HG03565 (cell line): ENCODE measurements around the gene RAB1A.
"Not testable (repeated sequence)": the region's sequence is repeated elsewhere in the genome, so short reads cannot be mapped to it uniquely, and the experiment has no call there.

Source experiments
- ATAC-seq: cut with Tn5 transposase; IDR thresholded peaks from one replicate; pipeline ENCODE4 v1.9.1; 2021; ENCODE audit warnings: mild to moderate bottlenecking, moderate library complexity; ENCODE audit not compliant: unreplicated experiment

The RAB1A gene

GRCh38 chr2:65129826-65130663, at the start of gene RAB1A:
RAB1A (minus strand) TSS chr2:65130106; CDS start chr2:65129915, 191 bp downstream.
- ATAC-seq, result peak; percentile 98

- ATAC-seq, result no peak
These were observed 48.0 kb upstream of the RAB1A start for GRCh38 chr2:65177751-65178442.

- no peak for ATAC-seq
These were observed 46.1 kb upstream of the RAB1A start for GRCh38 chr2:65175894-65176530.

GRCh38 chr2:65174031-65174430, 44.1 kb upstream of the RAB1A start:
- ATAC-seq, result not testable (repeated sequence)

GRCh38 chr2:65172994-65173790, 43.3 kb upstream of the RAB1A start:
- no peak for ATAC-seq

- ATAC-seq, result not testable (repeated sequence)
These were observed 40.9 kb upstream of the RAB1A start for GRCh38 chr2:65170611-65171477.

GRCh38 chr2:65169760-65170136, 39.8 kb upstream of the RAB1A start:
- ATAC-seq, result no peak

- ATAC-seq, result no peak
These were observed 35.7 kb upstream of the RAB1A start for GRCh38 chr2:65165558-65165957.

- no peak for ATAC-seq
These were observed 34.6 kb upstream of the RAB1A start for GRCh38 chr2:65164426-65164891.

GRCh38 chr2:65161551-65162100, 31.7 kb upstream of the RAB1A start:
- no peak for ATAC-seq

GRCh38 chr2:65159906-65160305, 30.0 kb upstream of the RAB1A start:
- no peak for ATAC-seq

- ATAC-seq, result no peak
These were observed 29.4 kb upstream of the RAB1A start for GRCh38 chr2:65159261-65159660.

- no peak for ATAC-seq
These were observed 28.7 kb upstream of the RAB1A start for GRCh38 chr2:65158557-65158956.

- not testable (repeated sequence) for ATAC-seq
These were observed 27.9 kb upstream of the RAB1A start for GRCh38 chr2:65157856-65158255.

GRCh38 chr2:65156041-65156440, 26.1 kb upstream of the RAB1A start:
- no peak for ATAC-seq

GRCh38 chr2:65153515-65153914, 23.6 kb upstream of the RAB1A start:
- ATAC-seq, result no peak

GRCh38 chr2:65146078-65146477, 16.2 kb upstream of the RAB1A start:
- no peak for ATAC-seq

GRCh38 chr2:65144571-65144970, 14.7 kb upstream of the RAB1A start:
- no peak for ATAC-seq

- no peak for ATAC-seq
These were observed 12.6 kb upstream of the RAB1A start for GRCh38 chr2:65142515-65142914.
